GM21423 (cell line): ENCODE results near the gene ZNF584.
A peak's percentile ranks its signal among the peaks of the same experiment; 100 is the strongest.

Experiments used
- ATAC-seq: cut with Tn5 transposase; IDR thresholded peaks from one replicate; pipeline ENCODE4 v1.9.1; 2021; ENCODE audit warnings: mild to moderate bottlenecking, moderate library complexity; ENCODE audit not compliant: unreplicated experiment

The ZNF584 gene

GRCh38 chr19:58460039-58460438 lies 51.6 kb downstream of the ZNF584 start:
- no peak for ATAC-seq

- peak; percentile 18 for ATAC-seq
These were observed 57.8 kb downstream of the ZNF584 start for GRCh38 chr19:58466089-58466759.

GRCh38 chr19:58466760-58467589 lies 58.5 kb downstream of the ZNF584 start, which contains the start of gene ZNF324:
TSS of gene ZNF324 (plus strand) at chr19:58467080. CDS start at chr19:58469186, 2,106 bp downstream.
- peak; percentile 88 for ATAC-seq
